ENCODE measurements around the gene GID8. TPM values are rescaled to one million over a fixed set of nuclear protein-coding genes. Genes with fewer than 3 reads are reported as not detected.

The GID8 gene
- total and polyA plus RNA-seq, 2 of the 13 experiments (the other 11 are each of a cell fraction or from before 2014, with no cell fraction given): 39.6 to 59.8 TPM

DNA sequence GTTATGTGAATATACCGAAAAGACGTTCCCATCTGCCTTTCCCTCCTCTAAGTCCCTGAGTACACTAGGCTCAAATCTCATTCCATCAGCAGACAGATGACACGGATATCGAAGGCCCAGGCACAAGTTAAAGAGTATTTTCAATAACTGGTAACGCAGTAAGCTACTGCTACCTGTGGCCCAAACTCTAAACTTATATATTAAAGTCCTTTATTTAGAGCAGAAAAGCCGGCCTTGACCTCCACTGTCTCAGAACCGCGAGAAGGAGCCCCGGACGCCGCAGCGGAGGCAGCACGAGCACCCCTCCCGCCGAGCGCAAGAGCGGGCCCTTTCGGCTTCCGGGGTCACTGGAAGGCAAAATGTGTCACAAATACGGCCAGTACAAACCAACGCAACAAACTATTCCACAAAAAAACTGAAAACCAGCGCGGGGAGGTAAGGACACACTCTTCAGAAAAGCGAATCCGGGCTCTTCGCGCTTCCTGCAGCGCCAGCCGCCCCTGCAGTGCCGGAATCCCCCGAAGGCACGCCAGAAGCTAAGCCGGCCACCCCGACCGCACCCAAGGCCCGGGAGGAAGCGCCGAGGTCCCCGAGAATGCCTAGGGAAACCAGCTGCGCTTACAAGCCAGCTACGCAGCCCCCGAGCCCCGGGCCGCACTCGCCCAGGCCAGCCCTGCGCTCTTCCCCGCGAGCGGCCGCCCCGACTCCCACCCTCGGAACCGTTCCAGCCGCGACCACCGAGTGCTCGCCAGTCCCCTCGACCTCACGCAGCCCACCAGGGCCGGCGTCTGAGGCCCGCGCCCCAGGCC lies 12.3 kb upstream of the GID8 start (continued):
- TF ChIP-seq, protein P1, sequence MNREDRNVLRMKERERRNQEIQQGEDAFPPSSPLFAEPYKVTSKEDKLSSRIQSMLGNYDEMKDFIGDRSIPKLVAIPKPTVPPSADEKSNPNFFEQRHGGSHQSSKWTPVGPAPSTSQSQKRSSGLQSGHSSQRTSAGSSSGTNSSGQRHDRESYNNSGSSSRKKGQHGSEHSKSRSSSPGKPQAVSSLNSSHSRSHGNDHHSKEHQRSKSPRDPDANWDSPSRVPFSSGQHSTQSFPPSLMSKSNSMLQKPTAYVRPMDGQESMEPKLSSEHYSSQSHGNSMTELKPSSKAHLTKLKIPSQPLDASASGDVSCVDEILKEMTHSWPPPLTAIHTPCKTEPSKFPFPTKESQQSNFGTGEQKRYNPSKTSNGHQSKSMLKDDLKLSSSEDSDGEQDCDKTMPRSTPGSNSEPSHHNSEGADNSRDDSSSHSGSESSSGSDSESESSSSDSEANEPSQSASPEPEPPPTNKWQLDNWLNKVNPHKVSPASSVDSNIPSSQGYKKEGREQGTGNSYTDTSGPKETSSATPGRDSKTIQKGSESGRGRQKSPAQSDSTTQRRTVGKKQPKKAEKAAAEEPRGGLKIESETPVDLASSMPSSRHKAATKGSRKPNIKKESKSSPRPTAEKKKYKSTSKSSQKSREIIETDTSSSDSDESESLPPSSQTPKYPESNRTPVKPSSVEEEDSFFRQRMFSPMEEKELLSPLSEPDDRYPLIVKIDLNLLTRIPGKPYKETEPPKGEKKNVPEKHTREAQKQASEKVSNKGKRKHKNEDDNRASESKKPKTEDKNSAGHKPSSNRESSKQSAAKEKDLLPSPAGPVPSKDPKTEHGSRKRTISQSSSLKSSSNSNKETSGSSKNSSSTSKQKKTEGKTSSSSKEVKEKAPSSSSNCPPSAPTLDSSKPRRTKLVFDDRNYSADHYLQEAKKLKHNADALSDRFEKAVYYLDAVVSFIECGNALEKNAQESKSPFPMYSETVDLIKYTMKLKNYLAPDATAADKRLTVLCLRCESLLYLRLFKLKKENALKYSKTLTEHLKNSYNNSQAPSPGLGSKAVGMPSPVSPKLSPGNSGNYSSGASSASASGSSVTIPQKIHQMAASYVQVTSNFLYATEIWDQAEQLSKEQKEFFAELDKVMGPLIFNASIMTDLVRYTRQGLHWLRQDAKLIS (CRISPR knock-in tag; IDR thresholded peaks at IDR 0.05): no peak
- TF ChIP-seq SRY (CRISPR knock-in tag; IDR thresholded peaks at IDR 0.05): peak; percentile 96
- TF ChIP-seq ARID2 (CRISPR knock-in tag; IDR thresholded peaks at IDR 0.05; ENCODE audit: borderline replicate concordance): no peak
- TF ChIP-seq, protein P2, sequence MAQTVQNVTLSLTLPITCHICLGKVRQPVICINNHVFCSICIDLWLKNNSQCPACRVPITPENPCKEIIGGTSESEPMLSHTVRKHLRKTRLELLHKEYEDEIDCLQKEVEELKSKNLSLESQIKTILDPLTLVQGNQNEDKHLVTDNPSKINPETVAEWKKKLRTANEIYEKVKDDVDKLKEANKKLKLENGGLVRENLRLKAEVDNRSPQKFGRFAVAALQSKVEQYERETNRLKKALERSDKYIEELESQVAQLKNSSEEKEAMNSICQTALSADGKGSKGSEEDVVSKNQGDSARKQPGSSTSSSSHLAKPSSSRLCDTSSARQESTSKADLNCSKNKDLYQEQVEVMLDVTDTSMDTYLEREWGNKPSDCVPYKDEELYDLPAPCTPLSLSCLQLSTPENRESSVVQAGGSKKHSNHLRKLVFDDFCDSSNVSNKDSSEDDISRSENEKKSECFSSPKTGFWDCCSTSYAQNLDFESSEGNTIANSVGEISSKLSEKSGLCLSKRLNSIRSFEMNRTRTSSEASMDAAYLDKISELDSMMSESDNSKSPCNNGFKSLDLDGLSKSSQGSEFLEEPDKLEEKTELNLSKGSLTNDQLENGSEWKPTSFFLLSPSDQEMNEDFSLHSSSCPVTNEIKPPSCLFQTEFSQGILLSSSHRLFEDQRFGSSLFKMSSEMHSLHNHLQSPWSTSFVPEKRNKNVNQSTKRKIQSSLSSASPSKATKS (CRISPR knock-in tag; IDR thresholded peaks at IDR 0.05): 0 out of 2 replicates have a peak, but pooled peaks have one; percentile 40
- TF ChIP-seq, protein P3, sequence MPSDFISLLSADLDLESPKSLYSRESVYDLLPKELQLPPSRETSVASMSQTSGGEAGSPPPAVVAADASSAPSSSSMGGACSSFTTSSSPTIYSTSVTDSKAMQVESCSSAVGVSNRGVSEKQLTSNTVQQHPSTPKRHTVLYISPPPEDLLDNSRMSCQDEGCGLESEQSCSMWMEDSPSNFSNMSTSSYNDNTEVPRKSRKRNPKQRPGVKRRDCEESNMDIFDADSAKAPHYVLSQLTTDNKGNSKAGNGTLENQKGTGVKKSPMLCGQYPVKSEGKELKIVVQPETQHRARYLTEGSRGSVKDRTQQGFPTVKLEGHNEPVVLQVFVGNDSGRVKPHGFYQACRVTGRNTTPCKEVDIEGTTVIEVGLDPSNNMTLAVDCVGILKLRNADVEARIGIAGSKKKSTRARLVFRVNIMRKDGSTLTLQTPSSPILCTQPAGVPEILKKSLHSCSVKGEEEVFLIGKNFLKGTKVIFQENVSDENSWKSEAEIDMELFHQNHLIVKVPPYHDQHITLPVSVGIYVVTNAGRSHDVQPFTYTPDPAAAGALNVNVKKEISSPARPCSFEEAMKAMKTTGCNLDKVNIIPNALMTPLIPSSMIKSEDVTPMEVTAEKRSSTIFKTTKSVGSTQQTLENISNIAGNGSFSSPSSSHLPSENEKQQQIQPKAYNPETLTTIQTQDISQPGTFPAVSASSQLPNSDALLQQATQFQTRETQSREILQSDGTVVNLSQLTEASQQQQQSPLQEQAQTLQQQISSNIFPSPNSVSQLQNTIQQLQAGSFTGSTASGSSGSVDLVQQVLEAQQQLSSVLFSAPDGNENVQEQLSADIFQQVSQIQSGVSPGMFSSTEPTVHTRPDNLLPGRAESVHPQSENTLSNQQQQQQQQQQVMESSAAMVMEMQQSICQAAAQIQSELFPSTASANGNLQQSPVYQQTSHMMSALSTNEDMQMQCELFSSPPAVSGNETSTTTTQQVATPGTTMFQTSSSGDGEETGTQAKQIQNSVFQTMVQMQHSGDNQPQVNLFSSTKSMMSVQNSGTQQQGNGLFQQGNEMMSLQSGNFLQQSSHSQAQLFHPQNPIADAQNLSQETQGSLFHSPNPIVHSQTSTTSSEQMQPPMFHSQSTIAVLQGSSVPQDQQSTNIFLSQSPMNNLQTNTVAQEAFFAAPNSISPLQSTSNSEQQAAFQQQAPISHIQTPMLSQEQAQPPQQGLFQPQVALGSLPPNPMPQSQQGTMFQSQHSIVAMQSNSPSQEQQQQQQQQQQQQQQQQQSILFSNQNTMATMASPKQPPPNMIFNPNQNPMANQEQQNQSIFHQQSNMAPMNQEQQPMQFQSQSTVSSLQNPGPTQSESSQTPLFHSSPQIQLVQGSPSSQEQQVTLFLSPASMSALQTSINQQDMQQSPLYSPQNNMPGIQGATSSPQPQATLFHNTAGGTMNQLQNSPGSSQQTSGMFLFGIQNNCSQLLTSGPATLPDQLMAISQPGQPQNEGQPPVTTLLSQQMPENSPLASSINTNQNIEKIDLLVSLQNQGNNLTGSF (CRISPR knock-in tag; IDR thresholded peaks at IDR 0.05): peak; percentile 69; the same call in 1 of the 2 replicates
- TF ChIP-seq GABPA (IDR thresholded peaks at IDR 0.05; ENCODE audit: low read depth, low read length): no peak
- TF ChIP-seq GABPA (CRISPR knock-in tag; IDR thresholded peaks at IDR 0.05; ENCODE audit: low read depth): peak; percentile 44; the same call in 1 of the 2 replicates
- no peak for TF ChIP-seq NFE2 (CRISPR knock-in tag; IDR thresholded peaks at IDR 0.05)
- no peak for TF ChIP-seq ZNF562 (CRISPR knock-in tag; IDR thresholded peaks at IDR 0.05; ENCODE audit: borderline replicate concordance)
- TF ChIP-seq ZNF317 (CRISPR knock-in tag; IDR thresholded peaks at IDR 0.05): peak; percentile 76; the same call in 1 of the 2 replicates
- no peak for TF ChIP-seq HOXA5 (CRISPR knock-in tag; IDR thresholded peaks at IDR 0.05)
- TF ChIP-seq, protein P4, sequence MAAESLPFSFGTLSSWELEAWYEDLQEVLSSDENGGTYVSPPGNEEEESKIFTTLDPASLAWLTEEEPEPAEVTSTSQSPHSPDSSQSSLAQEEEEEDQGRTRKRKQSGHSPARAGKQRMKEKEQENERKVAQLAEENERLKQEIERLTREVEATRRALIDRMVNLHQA (CRISPR knock-in tag; IDR thresholded peaks at IDR 0.05): no peak
- no peak for TF ChIP-seq SOX13 (IDR thresholded peaks at IDR 0.05)
- TF ChIP-seq SOX13 (CRISPR knock-in tag; conservative IDR thresholded peaks at IDR 0.05 in 1 of 2, IDR thresholded peaks at IDR 0.05 in 1 of 2): no peak
- no peak for TF ChIP-seq SOX6 (IDR thresholded peaks at IDR 0.05)
- TF ChIP-seq SOX6 (CRISPR knock-in tag; IDR thresholded peaks at IDR 0.05): peak; percentile 33; the same call in 1 of the 2 replicates
- TF ChIP-seq HHEX (CRISPR knock-in tag; IDR thresholded peaks at IDR 0.05): no peak
- TF ChIP-seq CEBPB (IDR thresholded peaks at IDR 0.05; ENCODE audit: borderline replicate concordance, low read depth, low read length): no peak
- peak; percentile 84; the same call in 1 of the 2 replicates for TF ChIP-seq ZNF343 (CRISPR knock-in tag; IDR thresholded peaks at IDR 0.05)
